IMR-90 (cell line): ENCODE measurements around the gene PGR. TPM values are rescaled to one million over a fixed set of nuclear protein-coding genes. Genes with fewer than 3 reads are reported as not detected.
A peak's percentile ranks its signal among the peaks of the same experiment; 100 is the strongest.

ENCODE experiments used
- ATAC-seq: fragments of 200-7000 bp; cut with Tn5 transposase; 2 replicates; pipeline ENCODE4 v1.9.1; 2020; ENCODE audit warnings: low read depth, mild to moderate bottlenecking, moderate library complexity
- BruUV-seq: library from RNA; stranded (reverse); fragments of 400-500 nt; replicated peaks from 2 replicates; lab custom pipeline; 2021; lab: Mats Ljungman, UMichigan
- CTCF ChIA-PET: fragments of 300-600 bp; formaldehyde crosslinking; extraction: SDS; loops from one replicate; lab custom pipeline; 2021; ENCODE audit warnings: antibody characterized with exemption; lab: Yijun Ruan, JAX
- POLR2A ChIA-PET: fragments of 300-600 bp; sonication (Branson Sonifier 250); formaldehyde crosslinking; loops from one replicate; lab custom pipeline; 2022; ENCODE audit warnings: antibody characterized with exemption; ENCODE audit not compliant: unreplicated experiment; lab: Charles Lee
- DNase-seq: peaks from one replicate; pipeline ENCODE4 v3.0.0; 2013
- H2AFZ ChIP-seq: replicated peaks from 2 replicates; pipeline ENCODE3; 2013; ENCODE audit warnings: low read length, mild to moderate bottlenecking; ENCODE audit not compliant: poor library complexity
- H2AK5ac ChIP-seq: 2 replicates; pipeline ENCODE4 v1.6.1; 2013; ENCODE audit warnings: low read depth, low read length, inconsistent platforms
- H2AK9ac ChIP-seq: replicated peaks from 2 replicates; pipeline ENCODE3; 2013; ENCODE audit warnings: mild to moderate bottlenecking, low read depth, low read length, moderate library complexity; ENCODE audit not compliant: poor library complexity
- H2BK120ac ChIP-seq: 2 replicates; pipeline ENCODE4 v1.6.1; 2013; ENCODE audit warnings: low read depth, low read length, inconsistent platforms
- H2BK15ac ChIP-seq: 3 replicates; pipeline ENCODE4 v1.6.1; 2013; ENCODE audit warnings: low read depth, low read length, inconsistent platforms
- H2BK20ac ChIP-seq: 2 replicates; pipeline ENCODE4 v1.6.1; 2013; ENCODE audit warnings: low read depth, mild to moderate bottlenecking, inconsistent platforms, low read length, moderate library complexity
- H2BK5ac ChIP-seq: 2 replicates; pipeline ENCODE4 v1.6.1; 2013; ENCODE audit warnings: mild to moderate bottlenecking, low read depth, low read length, inconsistent platforms; ENCODE audit not compliant: poor library complexity, severe bottlenecking
- H3K14ac ChIP-seq: replicated peaks from 2 replicates; pipeline ENCODE4 v1.6.1; 2013; ENCODE audit warnings: low read depth, low read length, inconsistent platforms
- H3K18ac ChIP-seq: 2 replicates; pipeline ENCODE4 v1.6.1; 2013; ENCODE audit warnings: low read depth, low read length, control low read depth
- H3K23ac ChIP-seq: 2 replicates; pipeline ENCODE4 v1.6.1; 2013; ENCODE audit warnings: low read depth, low read length, inconsistent platforms
- H3K27ac ChIP-seq: 2 replicates; pipeline ENCODE4 v1.5.1; 2013; ENCODE audit warnings: mild to moderate bottlenecking, control low read depth, low read length; ENCODE audit not compliant: insufficient read depth
- H3K27me3 ChIP-seq: 2 replicates; pipeline ENCODE4 v1.6.1; 2013; ENCODE audit warnings: low read length; ENCODE audit not compliant: control insufficient read depth, insufficient read depth
- H3K36me3 ChIP-seq: 2 replicates; pipeline ENCODE4 v1.6.1; 2013; ENCODE audit warnings: low read length, mixed read lengths; ENCODE audit not compliant: control insufficient read depth, insufficient read depth
- H3K4ac ChIP-seq: 2 replicates; pipeline ENCODE4 v1.6.1; 2013; ENCODE audit warnings: low read depth, low read length, inconsistent platforms
- H3K4me1 ChIP-seq: 2 replicates; pipeline ENCODE4 v1.6.1; 2013; ENCODE audit warnings: low read length, mixed read lengths; ENCODE audit not compliant: control insufficient read depth, insufficient read depth
- H3K4me2 ChIP-seq: 2 replicates; pipeline ENCODE4 v1.6.1; 2013; ENCODE audit warnings: low read depth, mild to moderate bottlenecking, control low read depth, low read length, moderate library complexity
- H3K4me3 ChIP-seq: 2 replicates; pipeline ENCODE4 v1.5.1; 2013; ENCODE audit warnings: low read depth, mild to moderate bottlenecking, control low read depth, low read length, moderate library complexity; ENCODE audit not compliant: insufficient read depth
- H3K56ac ChIP-seq: 2 replicates; pipeline ENCODE4 v1.6.1; 2013; ENCODE audit warnings: low read length, inconsistent platforms; ENCODE audit not compliant: insufficient read depth; ENCODE audit errors: extremely low read depth
- H3K79me1 ChIP-seq, 2 experiments: 2 replicates each; pipeline ENCODE4 v1.6.1; 2013; ENCODE audit warnings: low read length in 2 of 2, inconsistent platforms in 1 of 2, low read depth in 1 of 2
- H3K9ac ChIP-seq: 2 replicates; pipeline ENCODE4 v1.6.1; 2013; ENCODE audit warnings: low read depth, low read length, control low read depth
- H3K9me1 ChIP-seq: 2 replicates; pipeline ENCODE4 v1.6.1; 2013; ENCODE audit warnings: low read length, inconsistent platforms; ENCODE audit not compliant: insufficient read depth
- H3K9me3 ChIP-seq: 2 replicates; pipeline ENCODE4 v1.6.1; 2013; ENCODE audit warnings: low read length; ENCODE audit not compliant: control insufficient read depth, insufficient read depth
- H4K20me1 ChIP-seq: 2 replicates; pipeline ENCODE4 v1.6.1; 2013; ENCODE audit warnings: low read length, inconsistent platforms; ENCODE audit not compliant: insufficient read depth
- H4K5ac ChIP-seq: 2 replicates; pipeline ENCODE4 v1.6.1; 2013; ENCODE audit warnings: mild to moderate bottlenecking, low read depth, low read length, control low read depth
- H4K8ac ChIP-seq, 2 experiments: 2 replicates each; pipeline ENCODE4 v1.6.1; 2013; ENCODE audit warnings: low read depth in 2 of 2, low read length in 2 of 2, control low read depth in 1 of 2, inconsistent platforms in 1 of 2
- H4K91ac ChIP-seq: 2 replicates; pipeline ENCODE4 v1.6.1; 2013; ENCODE audit warnings: low read depth, low read length, inconsistent platforms; ENCODE audit not compliant: insufficient read depth
- BHLHE40 ChIP-seq: fragments of 150-350 bp; IDR thresholded peaks from 2 replicates; pipeline ENCODE4 v1.6.1; 2016; ENCODE audit warnings: mild to moderate bottlenecking, low read depth, low read length
- CEBPB ChIP-seq: IDR thresholded peaks from 2 replicates; pipeline ENCODE4 v1.6.1; 2012; ENCODE audit warnings: low read depth, low read length, improper control_type of control experiment
- CHD1 ChIP-seq: IDR thresholded peaks from 2 replicates; pipeline ENCODE4 v1.6.1; 2012; ENCODE audit warnings: low read depth, low read length, improper control_type of control experiment
- ELK1 ChIP-seq: fragments of 150-350 bp; IDR thresholded peaks from 2 replicates; pipeline ENCODE4 v1.6.1; 2016; ENCODE audit warnings: low read depth, mild to moderate bottlenecking, low read length, moderate library complexity, borderline replicate concordance
- FOS ChIP-seq: fragments of 150-350 bp; IDR thresholded peaks from 2 replicates; pipeline ENCODE4 v1.6.1; 2016; ENCODE audit warnings: low read depth, low read length
- MAFK ChIP-seq: IDR thresholded peaks from 2 replicates; pipeline ENCODE4 v1.6.1; 2012; ENCODE audit warnings: low read depth, low read length, improper control_type of control experiment
- NFE2L2 ChIP-seq: fragments of 150-350 bp; IDR thresholded peaks from 2 replicates; pipeline ENCODE4 v1.6.1; 2016; ENCODE audit warnings: low read depth, mild to moderate bottlenecking, low read length
- RAD21 ChIP-seq: IDR thresholded peaks from 2 replicates; pipeline ENCODE4 v1.6.1; 2012; ENCODE audit warnings: low read length, improper control_type of control experiment
- RCOR1 ChIP-seq: IDR thresholded peaks from 2 replicates; pipeline ENCODE4 v1.6.1; 2012; ENCODE audit warnings: mild to moderate bottlenecking, low read length, improper control_type of control experiment; ENCODE audit not compliant: insufficient replicate concordance
- RFX5 ChIP-seq: IDR thresholded peaks from 2 replicates; pipeline ENCODE4 v1.8.0; 2012; ENCODE audit warnings: low read depth, mild to moderate bottlenecking, low read length, moderate library complexity
- SMC3 ChIP-seq: fragments of 150-350 bp; IDR thresholded peaks from 2 replicates; pipeline ENCODE4 v1.6.1; 2016; ENCODE audit warnings: low read depth, mild to moderate bottlenecking, antibody characterized with exemption, low read length, moderate library complexity
- USF2 ChIP-seq: fragments of 150-350 bp; IDR thresholded peaks from 2 replicates; pipeline ENCODE4 v1.6.1; 2017; ENCODE audit warnings: mild to moderate bottlenecking, antibody characterized with exemption, low read length, low read depth
- WGBS, 2 experiments: methylation state at CpG; one replicate each; pipeline versions ENCODE4 v1.1.5 to v1.1.7; 2013; ENCODE audit warnings: missing lambda C conversion rate in 2 of 2; ENCODE audit not compliant: insufficient read length in 1 of 2; ENCODE audit errors: extremely low coverage in 2 of 2; 5-methylcytosine and 5-hydroxymethylcytosine counted together
- dilution Hi-C: fragments of 300-500 bp; cut with HindIII; formaldehyde crosslinking; loops from one replicate; pipeline ENCODE4 v1.14.3; 2018; ENCODE audit warnings: low sequenced_read_pairs; ENCODE audit not compliant: unreplicated experiment
- in situ Hi-C: fragments of 300-500 bp; cut with MboI; formaldehyde crosslinking; loops from 3 replicates; pipeline ENCODE4 v1.14.3; 2019; ENCODE audit warnings: low sequenced_read_pairs, inconsistent platforms, mixed read lengths
- intact Hi-C: fragments of 100-400 bp; cut with micrococcal nuclease; formaldehyde crosslinking; loops from 2 replicates; pipeline ENCODE4 v1.10.0; 2022
- polyA plus RNA-seq, 3 experiments: library from polyadenylated mRNA; depleted of rRNA; stranded (reverse); fragments of >200 nt; gene quantifications; 2 replicates each; pipeline ENCODE4 v1.2.3, GENCODE V29; 2012; ENCODE audit warnings: low replicate concordance in 1 of 3
- total RNA-seq: library from RNA; depleted of rRNA; stranded (reverse); fragments of >200 nt; gene quantifications from 2 replicates; pipeline ENCODE4 v1.2.3, GENCODE V29; 2012
- TF ChIP-seq, protein P1 (sequence below): conservative IDR thresholded peaks from 2 replicates; pipeline ENCODE4 v1.5.1; 2012; ENCODE audit warnings: mild to moderate bottlenecking, low read depth, low read length, improper control_type of control experiment

PGR gene
- total and polyA plus RNA-seq, 2 of the 4 experiments (the other 2 are of a cell fraction) = under 0.01 TPM; not detected in 1

GRCh38 chr11:101128571-101129202, 926 bp downstream of the PGR start:
- POLR2A ChIA-PET = no interaction called here
- intact Hi-C loops (loop anchor here (10.0 kb wide), 1 partner anchor 554 kb away; no protein-coding TSS in a partner anchor), dilution Hi-C loops (no loop called here), in situ Hi-C loops (no loop called here)
- Histone ChIP-seq H3K79me1 (no peaks in the 10 kb centered on the region), H2AFZ (peak overlapping the region; percentile 84), H3K4me2 (no peak overlapping the region; the same call in 1 of the 2 replicates), H2BK20ac (no peak overlapping the region), H3K14ac (no peak overlapping the region), H3K4ac (no peak overlapping the region), H3K9me1 (no peaks in the 10 kb centered on the region), H3K23ac (no peak overlapping the region), H3K27ac (no peak overlapping the region), H2AK5ac (no peak overlapping the region), H2BK120ac (no peak overlapping the region), H2BK15ac (no peak overlapping the region), H3K9ac (no peak overlapping the region), H4K20me1 (no peaks in the 10 kb centered on the region), H4K5ac (no peak overlapping the region), H3K18ac (no peak overlapping the region), H3K36me3 (no peaks in the 10 kb centered on the region), H4K8ac (no peak overlapping the region), H3K27me3 (peaks cover 41% of the 10 kb centered on the region), H3K56ac (no peak overlapping the region), H2AK9ac (no peak overlapping the region), H4K91ac (no peak overlapping the region), H3K4me1 (peaks cover 4% of the 10 kb centered on the region; the same call in 1 of the 2 replicates), H3K9me3 (peaks cover 8% of the 10 kb centered on the region), H3K4me3 (no peak overlapping the region), H2BK5ac (no peak overlapping the region)
- BruUV-seq = no TSS peak
- 5% methylated on average over 16 of the region's 38 CpGs; no CpG with 5 or more reads in 1 of the 2 experiments for WGBS, 2 experiments
- TF ChIP-seq ELK1 (no peak), RFX5 (no peak), MAFK (no peak), CHD1 (no peak), FOS (no peak), BHLHE40 (no peak), RAD21 (no peak), USF2 (no peak), NFE2L2 (no peak), CEBPB (no peak), RCOR1 (no peak), SMC3 (no peak)
- TF ChIP-seq, protein P1, sequence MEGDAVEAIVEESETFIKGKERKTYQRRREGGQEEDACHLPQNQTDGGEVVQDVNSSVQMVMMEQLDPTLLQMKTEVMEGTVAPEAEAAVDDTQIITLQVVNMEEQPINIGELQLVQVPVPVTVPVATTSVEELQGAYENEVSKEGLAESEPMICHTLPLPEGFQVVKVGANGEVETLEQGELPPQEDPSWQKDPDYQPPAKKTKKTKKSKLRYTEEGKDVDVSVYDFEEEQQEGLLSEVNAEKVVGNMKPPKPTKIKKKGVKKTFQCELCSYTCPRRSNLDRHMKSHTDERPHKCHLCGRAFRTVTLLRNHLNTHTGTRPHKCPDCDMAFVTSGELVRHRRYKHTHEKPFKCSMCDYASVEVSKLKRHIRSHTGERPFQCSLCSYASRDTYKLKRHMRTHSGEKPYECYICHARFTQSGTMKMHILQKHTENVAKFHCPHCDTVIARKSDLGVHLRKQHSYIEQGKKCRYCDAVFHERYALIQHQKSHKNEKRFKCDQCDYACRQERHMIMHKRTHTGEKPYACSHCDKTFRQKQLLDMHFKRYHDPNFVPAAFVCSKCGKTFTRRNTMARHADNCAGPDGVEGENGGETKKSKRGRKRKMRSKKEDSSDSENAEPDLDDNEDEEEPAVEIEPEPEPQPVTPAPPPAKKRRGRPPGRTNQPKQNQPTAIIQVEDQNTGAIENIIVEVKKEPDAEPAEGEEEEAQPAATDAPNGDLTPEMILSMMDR = no peak
- CTCF ChIA-PET = interaction anchor here (0.5 to 0.6 kb wide), 2 partner anchors 75 to 760 kb away, joined by 3 read pairs; no protein-coding TSS in a partner anchor
- ATAC-seq (no peak), DNase-seq (no peak)
